Astrocyte (in vitro differentiated cells and primary cell): ENCODE data around the gene TRIM15.

Experiments
- EZH2 ChIP-seq: IDR thresholded peaks from 2 replicates; pipeline ENCODE4 v1.6.1; 2012; ENCODE audit warnings: mild to moderate bottlenecking, low read length, inconsistent platforms; ENCODE audit not compliant: insufficient read depth
- TF ChIP-seq, protein P1 (sequence below): IDR thresholded peaks from 2 replicates; pipeline ENCODE4 v1.5.1; 2011; ENCODE audit warnings: low read depth, mild to moderate bottlenecking, inconsistent platforms, low read length, moderate library complexity; ENCODE audit not compliant: insufficient read depth

DNA sequence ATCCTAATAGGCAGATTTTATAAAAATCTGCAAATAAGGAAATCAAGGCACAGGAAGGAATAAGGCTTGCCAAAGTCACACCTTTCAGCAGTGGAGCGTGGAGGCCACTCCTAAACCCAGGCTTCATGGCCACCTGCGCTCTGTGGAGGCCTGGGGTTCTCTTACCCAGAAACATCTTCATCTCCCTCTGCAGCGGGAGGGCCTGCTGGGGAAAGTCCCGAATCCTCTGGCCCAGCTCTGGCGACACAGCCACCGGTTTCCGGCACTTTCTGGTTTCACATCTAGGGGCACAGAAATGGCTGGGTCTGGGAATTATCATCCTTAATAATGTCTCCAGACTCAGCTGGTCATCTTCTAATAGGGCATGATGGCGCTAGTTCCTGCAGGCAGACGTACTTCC, 6.6 kb upstream of the TRIM15 start:
- TF ChIP-seq, protein P1, sequence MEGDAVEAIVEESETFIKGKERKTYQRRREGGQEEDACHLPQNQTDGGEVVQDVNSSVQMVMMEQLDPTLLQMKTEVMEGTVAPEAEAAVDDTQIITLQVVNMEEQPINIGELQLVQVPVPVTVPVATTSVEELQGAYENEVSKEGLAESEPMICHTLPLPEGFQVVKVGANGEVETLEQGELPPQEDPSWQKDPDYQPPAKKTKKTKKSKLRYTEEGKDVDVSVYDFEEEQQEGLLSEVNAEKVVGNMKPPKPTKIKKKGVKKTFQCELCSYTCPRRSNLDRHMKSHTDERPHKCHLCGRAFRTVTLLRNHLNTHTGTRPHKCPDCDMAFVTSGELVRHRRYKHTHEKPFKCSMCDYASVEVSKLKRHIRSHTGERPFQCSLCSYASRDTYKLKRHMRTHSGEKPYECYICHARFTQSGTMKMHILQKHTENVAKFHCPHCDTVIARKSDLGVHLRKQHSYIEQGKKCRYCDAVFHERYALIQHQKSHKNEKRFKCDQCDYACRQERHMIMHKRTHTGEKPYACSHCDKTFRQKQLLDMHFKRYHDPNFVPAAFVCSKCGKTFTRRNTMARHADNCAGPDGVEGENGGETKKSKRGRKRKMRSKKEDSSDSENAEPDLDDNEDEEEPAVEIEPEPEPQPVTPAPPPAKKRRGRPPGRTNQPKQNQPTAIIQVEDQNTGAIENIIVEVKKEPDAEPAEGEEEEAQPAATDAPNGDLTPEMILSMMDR = no peak
- no peak for TF ChIP-seq EZH2
